NOMO-1 (cell line): ENCODE data around the gene C1orf105.
"Not testable (repeated sequence)": the region's sequence is repeated elsewhere in the genome, so short reads cannot be mapped to it uniquely, and the experiment has no call there.

ENCODE experiments used
- DNase-seq, 2 experiments: peaks; one replicate each; lab custom pipeline; 2025; ENCODE audit not compliant: unreplicated experiment in 2 of 2; lab: John Stamatoyannopoulos, UW

Gene C1orf105

GRCh38 chr1:172423336-172423735 is 2.9 kb downstream of the C1orf105 start:
- no peak for DNase-seq

DNA sequence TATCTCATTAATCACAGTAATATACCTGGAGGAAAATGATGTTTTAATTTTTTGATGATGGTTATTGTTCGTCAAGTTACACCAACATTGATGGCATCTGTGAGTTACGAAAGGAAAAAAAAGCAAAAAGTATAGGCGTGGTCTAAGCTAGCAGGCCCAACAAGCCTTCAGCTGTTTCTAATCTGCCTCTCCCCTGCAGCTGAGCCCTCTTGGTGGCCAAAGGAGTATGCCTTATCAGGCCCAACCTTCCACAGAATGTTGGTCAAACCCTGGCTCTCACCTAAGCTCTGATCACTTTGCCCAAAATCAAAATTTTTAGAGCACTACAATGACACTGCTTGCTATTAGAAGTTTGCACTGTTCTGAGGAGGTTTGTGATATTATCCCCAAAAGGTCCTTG is 4.9 kb downstream of the C1orf105 start:
- no peak for DNase-seq

DNA sequence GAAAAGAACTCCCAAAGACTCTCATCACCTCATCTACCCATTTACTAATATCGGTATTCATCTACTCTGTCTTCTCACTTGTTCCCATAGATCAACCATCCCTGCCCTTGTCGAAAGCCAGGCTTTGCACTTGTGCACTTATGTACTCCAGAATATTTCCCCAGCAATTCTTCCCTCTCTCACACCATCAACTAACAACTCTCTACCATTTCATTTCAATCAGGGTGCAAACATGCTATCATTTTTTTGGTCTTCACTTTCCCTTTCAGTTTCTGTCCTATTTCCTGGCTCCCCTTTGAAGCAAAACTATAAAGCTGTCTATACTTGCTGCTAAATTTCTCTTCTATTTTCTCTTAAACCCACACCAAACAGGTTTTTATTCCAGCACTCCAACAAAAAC is 6.7 kb downstream of the C1orf105 start:
- DNase-seq: no peak

- peak; percentile 42 to 73 for DNase-seq
These were observed 9.0 kb downstream of the C1orf105 start for GRCh38 chr1:172429331-172430127.

DNA sequence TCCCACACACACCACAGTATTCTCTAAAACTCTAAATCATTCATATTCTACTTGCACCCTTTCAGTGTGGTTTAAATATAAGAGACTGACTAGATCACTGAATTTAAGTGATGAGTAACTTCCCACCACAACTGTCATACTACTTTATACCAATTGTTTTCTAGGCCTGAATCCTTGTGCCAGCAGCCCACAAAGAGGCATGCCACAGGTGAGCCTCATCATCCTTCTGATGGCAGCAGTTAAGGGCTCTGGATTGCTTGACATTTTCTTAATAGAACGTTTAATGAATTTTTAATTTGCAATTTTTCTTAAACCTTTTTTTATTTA is 9.6 kb downstream of the C1orf105 start:
- DNase-seq: no peak

- DNase-seq: no peak
These were observed 10.7 kb downstream of the C1orf105 start for GRCh38 chr1:172431204-172431603.

DNA sequence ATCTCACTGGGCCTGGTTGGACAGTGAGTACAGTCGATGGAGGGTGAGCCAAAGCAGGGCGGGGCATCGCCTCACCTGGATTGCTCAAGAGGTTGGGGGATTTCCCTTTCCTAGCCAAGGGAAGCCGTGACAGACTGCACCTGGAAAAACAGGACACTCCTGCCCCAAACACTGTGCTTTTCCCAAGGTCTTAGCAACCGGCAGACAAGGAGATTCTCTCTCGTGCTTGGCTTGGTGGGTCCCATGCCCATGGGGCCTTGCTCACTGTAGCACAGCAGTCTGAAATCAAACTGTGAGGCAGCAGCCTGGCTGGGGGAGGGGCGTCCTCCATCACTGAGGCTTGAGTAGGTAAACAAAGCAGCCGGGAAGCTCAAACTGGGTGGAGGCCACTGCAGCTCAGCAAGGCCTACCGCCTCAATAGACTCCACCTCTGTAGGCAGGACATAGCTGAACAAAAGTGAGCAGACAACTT is 11.3 kb downstream of the C1orf105 start:
- DNase-seq: no peak

DNA sequence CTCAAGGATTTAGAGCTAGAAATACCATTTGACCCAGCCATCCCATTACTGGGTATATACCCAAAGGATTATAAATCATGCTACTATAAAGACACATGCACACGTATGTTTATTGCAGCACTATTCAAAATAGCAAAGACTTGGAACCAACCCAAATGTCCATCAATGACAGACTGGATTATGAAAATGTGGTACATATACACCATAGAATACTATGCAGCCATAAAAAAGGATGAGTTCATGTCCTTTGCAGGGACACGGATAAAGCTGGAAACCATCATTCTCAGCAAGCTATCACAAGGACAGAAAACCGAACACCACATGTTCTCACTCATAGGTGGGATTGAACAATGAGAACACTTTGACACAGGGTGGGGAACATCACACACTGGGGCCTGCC is 16.7 kb downstream of the C1orf105 start:
- DNase-seq: not testable (repeated sequence)

- no peak for DNase-seq
These were observed 21.9 kb downstream of the C1orf105 start for GRCh38 chr1:172442404-172442803.

DNA sequence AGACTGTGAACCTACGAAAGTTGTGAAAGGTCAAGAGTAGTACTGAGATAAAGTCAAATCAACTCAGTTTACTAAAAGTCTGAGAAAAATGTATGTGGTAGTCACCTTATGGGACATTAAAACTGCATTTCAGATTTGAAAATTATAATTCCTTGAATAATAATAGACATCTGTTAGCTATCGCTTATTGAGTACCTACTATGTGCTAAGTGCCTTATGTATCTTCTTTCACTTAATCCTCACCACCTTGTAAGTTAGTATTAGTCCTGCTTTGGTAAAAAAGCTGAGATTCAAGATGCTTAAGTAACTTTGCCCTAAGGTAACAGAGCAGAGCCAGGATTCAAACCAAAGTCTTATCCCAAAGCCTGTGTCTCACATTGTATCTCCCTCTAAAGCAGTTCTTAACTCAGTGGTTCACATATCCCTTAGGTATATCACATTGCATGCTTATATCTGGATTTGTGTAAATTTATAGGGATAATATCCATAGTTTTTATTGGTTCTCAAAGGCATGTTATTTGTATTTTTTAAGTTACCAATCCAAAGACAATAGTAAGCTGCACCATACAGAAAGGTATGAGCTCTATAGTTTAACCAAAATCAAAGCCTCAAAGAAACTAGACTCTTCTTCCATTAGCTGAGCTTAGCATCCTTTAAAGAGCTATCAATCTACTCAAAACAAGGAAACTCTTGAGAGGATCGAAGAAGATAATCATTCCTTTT is 22.5 kb downstream of the C1orf105 start:
- DNase-seq: no peak

- peak; percentile 80 to 90 for DNase-seq
These were observed 23.4 kb downstream of the C1orf105 start, which contains the start of gene PIGC for GRCh38 chr1:172443666-172444453. Gene PIGC, minus strand, starts transcription at chr1:172444069. Its CDS starts 1,447 bp downstream, at chr1:172442622.

GRCh38 chr1:172446547-172446946 is 26.1 kb downstream of the C1orf105 start:
- no peak for DNase-seq

GRCh38 chr1:172447641-172448040 is 27.2 kb downstream of the C1orf105 start:
- peak; percentile 57 to 75 for DNase-seq

DNA sequence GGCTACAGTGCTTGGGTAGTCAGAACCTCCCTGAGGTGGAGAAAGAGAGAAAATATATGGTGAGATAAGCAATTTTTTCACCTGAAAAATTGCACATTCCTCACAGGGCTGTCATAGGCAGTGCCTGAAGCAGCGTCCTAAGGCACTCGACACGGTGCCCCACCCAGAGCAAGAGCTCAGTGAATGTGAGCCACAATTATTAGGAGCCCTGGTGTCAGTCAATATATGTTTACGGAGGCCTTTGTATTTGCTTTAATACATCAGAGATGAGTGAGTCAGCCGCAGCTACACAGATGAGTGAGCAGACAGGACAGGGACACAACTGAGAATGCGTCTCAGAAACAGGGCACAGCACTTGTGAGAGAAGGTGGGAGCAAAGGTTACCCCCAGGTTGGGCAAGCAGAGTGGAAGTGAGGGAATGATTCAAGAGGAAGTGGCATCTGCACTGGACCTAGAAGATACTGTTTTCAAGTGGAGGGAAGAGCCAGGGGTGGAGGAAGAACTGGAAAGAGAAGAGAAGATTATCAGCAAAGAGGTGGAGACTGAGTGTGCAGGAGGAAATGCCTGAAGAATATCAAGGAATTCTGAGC is 28.6 kb downstream of the C1orf105 start:
- no peak for DNase-seq

DNA sequence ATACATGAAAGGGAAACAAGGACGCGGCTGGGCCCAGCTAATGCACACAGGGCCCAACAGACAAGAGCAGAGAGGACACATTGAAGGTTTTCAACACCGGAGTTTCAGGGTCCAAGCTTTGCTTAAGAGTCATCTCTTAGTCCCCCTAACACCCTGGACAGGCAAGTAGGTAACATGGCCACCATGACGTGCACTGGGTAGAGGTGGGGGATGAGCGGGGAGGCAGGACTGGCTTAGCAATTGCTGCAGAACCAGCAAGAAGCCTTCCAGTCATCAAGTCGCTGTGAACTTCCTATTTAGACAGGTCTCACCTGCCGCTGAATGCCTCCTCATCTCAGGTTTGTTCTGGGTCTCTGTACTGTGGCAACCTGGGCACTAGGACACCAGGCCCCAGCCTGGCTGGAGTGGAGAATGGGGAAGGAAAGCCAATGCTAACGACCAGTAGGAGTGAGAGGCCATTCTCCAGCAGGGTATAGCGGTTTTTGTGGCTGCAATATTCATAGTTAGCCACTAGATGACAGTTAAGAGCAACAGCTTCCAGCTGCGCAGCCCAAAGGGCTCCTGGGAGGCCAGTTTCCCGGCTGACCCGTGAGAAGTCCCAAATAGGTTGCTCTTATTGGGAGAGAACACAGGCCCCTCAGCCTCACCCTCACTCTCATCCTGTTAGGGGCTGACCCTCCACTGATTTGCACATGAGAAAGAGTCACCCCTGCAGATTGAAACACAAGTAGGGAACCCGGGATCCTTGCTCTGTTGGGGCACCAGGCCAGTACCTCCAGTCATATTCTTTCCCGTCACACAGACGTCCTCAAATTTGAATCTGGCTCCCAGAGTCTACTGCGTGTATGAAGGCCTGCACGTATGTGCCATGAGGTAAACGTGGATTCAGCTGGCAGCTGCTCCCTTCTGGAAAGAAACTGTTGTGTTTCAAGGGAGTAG is 29.4 kb downstream of the C1orf105 start:
- peak; percentile 65 to 73 for DNase-seq

DNA sequence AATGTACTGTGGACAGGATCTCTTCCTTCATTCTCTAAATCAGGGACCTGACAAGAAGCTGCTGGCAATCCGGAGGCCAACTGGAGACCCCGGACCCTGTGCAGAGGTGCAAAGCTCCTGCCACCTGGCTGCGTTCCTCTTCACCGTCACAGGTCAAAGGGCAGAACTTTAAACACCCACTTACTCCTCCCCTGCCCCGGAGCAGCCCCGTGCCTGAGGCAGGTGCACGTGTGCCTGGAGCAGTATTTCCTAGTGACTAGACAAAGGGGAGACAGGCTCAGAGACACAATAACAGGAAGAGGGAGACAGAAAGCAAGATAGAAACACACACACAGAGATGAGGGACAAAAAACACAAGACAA is 30.0 kb downstream of the C1orf105 start:
- no peak for DNase-seq

GRCh38 chr1:172451002-172451443 is 30.5 kb downstream of the C1orf105 start:
- DNase-seq: no peak

DNA sequence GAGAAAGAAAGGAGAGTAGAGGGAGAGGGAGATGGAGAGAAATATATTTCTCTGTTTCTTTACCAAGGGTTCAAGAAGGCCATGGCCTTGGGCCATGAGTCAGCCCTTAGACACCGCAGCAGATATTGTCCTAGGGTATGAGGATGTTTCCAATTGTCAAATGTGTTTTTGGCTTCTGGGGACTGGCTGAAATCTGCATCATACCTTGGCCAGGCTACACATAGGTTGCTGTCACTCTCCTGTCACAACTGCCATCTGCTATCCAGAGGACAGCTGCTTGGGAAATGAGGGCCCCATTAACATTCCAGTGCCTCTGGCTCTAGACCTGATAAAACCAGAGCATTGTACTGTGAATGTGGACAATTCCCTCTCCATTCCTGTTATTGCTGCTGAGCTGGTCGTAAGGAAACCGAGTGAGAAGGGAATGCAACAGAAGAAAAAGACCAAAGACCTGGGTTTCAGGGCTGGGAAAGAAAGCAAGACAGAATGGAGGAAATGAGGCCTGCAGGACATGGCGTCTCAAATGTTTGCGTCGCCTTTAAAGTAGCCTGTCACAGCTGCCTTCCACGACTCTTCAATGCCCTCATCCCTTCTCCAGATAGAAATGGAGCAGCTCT is 32.2 kb downstream of the C1orf105 start:
- DNase-seq: no peak

DNA sequence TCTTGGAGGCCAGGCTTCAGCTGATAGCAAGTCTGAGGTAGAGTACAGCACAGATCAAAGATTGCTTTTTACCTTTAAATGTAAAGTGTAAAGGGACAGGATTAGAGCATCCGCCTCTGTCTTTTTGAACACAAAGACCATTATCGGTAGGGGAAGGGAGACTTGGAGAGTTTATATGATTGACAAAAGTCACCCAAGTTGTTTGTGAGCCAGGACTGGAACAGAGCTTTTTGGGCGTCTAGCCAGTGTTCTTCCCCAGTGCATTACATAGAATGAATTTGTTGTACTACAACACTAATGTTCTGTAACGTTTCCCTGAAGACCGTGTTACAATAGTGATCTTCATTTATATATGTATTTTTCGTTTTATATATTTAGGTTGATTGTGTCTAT is 32.7 kb downstream of the C1orf105 start:
- DNase-seq: no peak
